HG03095 (cell line): Measurements from ENCODE around the gene AAGAB.
"Not testable (repeated sequence)": the region's sequence is repeated elsewhere in the genome, so short reads cannot be mapped to it uniquely, and the experiment has no call there.

ENCODE experiments used
- ATAC-seq: cut with Tn5 transposase; IDR thresholded peaks from one replicate; pipeline ENCODE4 v1.9.1; 2021; ENCODE audit warnings: moderate library complexity; ENCODE audit not compliant: unreplicated experiment

AAGAB gene

GRCh38 chr15:67154249-67154648 lies 100.2 kb downstream of the AAGAB start:
- ATAC-seq = no peak

DNA sequence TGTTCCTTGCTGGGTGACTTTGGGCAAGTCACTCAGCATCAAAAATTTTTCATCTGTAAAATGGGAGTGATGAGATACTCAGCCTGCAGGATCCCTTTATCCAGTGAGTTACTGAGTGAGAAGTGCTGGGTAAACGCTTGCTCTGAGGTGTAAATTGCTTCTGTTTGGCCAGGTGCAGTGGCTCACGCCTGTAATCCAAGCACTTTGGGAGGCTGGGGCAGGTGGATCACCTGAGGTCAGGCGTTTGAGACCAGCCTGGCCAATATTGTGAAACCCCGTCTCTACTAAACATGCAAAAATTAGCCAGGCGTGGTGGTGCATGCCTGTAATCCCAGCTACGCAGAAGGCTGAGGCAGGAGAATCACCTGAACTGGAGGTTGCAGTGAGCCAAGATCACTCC lies 101.4 kb downstream of the AAGAB start:
- ATAC-seq = not testable (repeated sequence)

GRCh38 chr15:67152429-67152828 lies 102.0 kb downstream of the AAGAB start:
- no peak for ATAC-seq
